ENCODE measurements around the gene SCAMP4. TPM values are rescaled to one million over a fixed set of nuclear protein-coding genes. Genes with fewer than 3 reads are reported as not detected.
A peak's percentile ranks its signal among the peaks of the same experiment; 100 is the strongest.

The SCAMP4 gene
- total and polyA plus RNA-seq, 2 experiments from 2014 or later, result 69.3 to 89.8 TPM

GRCh38 chr19:1942934-1943555 is 37.8 kb downstream of the SCAMP4 start:
- Histone ChIP-seq H2AFZ (no peak overlapping the region), H3K4me1 (ENCODE audit: insufficient read depth) (peaks cover 23% of the 10 kb centered on the region), H3K4me3 (peak overlapping the region; percentile 78), H3K27me3 (no peaks in the 10 kb centered on the region), H3K4me2 (peak overlapping the region; percentile 95), H3K36me3 (replicated peaks; ENCODE audit: insufficient read depth, low read depth) (no peaks in the 10 kb centered on the region), H3K9me2 (replicated peaks; ENCODE audit: insufficient read depth) (no peaks in the 10 kb centered on the region), H3K79me2 (peaks cover 65% of the 10 kb centered on the region), H3K9me3 (ENCODE audit: low read depth) (no peaks in the 10 kb centered on the region), H4K20me1 (ENCODE audit: insufficient read depth, poor library complexity, severe bottlenecking) (peaks cover 53% of the 10 kb centered on the region), H3K27ac (peak overlapping the region; percentile 98)
- WGBS (ENCODE audit: low lambda C conversion rate, missing lambda C conversion rate), result 43% methylated on average over 21 of the region's 21 CpGs
- DNase-seq (ENCODE audit: low spot score), result no peak
- no peak for TF ChIP-seq EZH2phosphoT487 (IDR thresholded peaks at IDR 0.05; ENCODE audit: low read depth, severe bottlenecking, unreplicated experiment)
- TF ChIP-seq, protein P1, sequence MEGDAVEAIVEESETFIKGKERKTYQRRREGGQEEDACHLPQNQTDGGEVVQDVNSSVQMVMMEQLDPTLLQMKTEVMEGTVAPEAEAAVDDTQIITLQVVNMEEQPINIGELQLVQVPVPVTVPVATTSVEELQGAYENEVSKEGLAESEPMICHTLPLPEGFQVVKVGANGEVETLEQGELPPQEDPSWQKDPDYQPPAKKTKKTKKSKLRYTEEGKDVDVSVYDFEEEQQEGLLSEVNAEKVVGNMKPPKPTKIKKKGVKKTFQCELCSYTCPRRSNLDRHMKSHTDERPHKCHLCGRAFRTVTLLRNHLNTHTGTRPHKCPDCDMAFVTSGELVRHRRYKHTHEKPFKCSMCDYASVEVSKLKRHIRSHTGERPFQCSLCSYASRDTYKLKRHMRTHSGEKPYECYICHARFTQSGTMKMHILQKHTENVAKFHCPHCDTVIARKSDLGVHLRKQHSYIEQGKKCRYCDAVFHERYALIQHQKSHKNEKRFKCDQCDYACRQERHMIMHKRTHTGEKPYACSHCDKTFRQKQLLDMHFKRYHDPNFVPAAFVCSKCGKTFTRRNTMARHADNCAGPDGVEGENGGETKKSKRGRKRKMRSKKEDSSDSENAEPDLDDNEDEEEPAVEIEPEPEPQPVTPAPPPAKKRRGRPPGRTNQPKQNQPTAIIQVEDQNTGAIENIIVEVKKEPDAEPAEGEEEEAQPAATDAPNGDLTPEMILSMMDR (IDR thresholded peaks at IDR 0.05; ENCODE audit: poor library complexity), result no peak
- TF ChIP-seq EZH2 (IDR thresholded peaks at IDR 0.05; ENCODE audit: borderline replicate concordance), result no peak

DNA sequence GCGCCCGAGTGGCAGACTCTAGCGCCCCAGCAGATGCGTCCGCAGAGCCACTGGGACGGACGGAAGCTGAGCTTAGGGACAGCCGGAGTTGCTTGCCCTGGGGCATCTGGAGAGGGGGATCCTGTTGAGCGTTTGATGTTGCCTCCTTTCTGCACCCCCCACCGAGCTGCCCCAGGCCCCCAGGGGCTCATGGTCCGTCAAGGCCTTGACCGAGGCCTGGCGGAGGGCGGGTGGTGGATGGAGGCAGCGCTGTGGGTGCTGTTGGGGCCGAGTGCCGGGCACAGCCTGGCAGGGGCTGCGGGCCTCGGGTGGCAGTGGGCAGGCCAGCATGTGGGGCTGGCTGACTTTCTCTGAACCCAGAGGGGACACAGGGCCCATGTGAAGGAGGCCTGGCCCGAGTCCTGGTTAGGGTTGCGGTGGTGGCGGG is 38.5 kb downstream of the SCAMP4 start:
- H2AFZ ChIP-seq, result no peak overlapping the region
- H3K4me1 ChIP-seq (ENCODE audit: insufficient read depth), result peaks cover 23% of the 10 kb centered on the region
- H3K79me2 ChIP-seq, result peaks cover 70% of the 10 kb centered on the region
- DNase-seq (ENCODE audit: low spot score), result no peak
- H3K4me2 ChIP-seq, result peak overlapping the region; percentile 95
- H3K36me3 ChIP-seq (replicated peaks; ENCODE audit: insufficient read depth, low read depth), result no peaks in the 10 kb centered on the region
- no peaks in the 10 kb centered on the region for H3K27me3 ChIP-seq
- 95% methylated on average over 21 of the region's 22 CpGs for WGBS (ENCODE audit: low lambda C conversion rate, missing lambda C conversion rate)
- no peaks in the 10 kb centered on the region for H3K9me2 ChIP-seq (replicated peaks; ENCODE audit: insufficient read depth)
- H3K4me3 ChIP-seq, result no peak overlapping the region
- no peaks in the 10 kb centered on the region for H3K9me3 ChIP-seq (ENCODE audit: low read depth)
- TF ChIP-seq EZH2 (IDR thresholded peaks at IDR 0.05; ENCODE audit: borderline replicate concordance) (no peak), EZH2phosphoT487 (IDR thresholded peaks at IDR 0.05; ENCODE audit: low read depth, severe bottlenecking, unreplicated experiment) (no peak)
- TF ChIP-seq, protein P1 (IDR thresholded peaks at IDR 0.05; ENCODE audit: poor library complexity), result no peak
- peaks cover 54% of the 10 kb centered on the region for H4K20me1 ChIP-seq (ENCODE audit: insufficient read depth, poor library complexity, severe bottlenecking)
- H3K27ac ChIP-seq, result no peak overlapping the region

DNA sequence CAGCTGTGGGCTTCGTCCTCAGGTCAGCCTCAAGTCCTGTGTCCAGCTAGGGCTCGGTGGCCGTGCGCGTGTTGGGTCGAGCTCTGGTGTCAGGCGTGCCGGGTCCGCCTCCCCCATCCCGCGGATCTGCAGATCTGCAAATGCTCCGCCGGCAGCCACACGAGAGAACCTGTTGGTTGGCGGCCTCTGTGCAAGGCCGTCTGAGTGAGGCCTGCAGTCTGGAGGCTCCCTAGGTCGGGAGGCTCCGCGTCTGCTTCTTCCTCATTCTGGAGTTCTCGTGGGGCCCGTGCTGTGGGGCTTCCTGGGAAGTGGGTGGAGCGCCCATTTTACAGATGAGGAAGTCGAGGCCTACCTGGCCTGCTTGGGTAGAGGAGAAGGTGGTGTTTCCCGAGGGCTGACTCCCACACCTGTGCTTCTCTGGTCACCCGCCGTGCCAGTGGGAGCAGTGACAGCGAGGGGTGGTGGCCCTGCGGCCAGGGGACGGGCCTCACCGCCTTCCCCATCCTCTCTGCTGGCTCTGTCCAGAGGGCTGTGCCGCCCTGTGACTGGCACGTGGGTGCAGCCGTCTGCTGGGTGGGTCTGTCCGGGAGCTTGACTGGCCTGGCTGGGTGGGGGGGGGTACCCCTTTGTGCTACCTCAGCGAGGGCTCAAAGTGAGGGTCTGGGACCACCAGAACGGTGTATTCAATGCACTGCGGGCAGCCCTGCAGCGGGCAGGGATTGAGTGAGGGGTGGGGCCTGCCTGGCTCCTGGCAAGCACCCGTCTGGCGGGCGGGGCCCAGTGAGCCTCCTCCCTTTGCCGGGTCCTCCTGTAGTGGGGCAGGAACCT is 39.1 kb downstream of the SCAMP4 start:
- Histone ChIP-seq H3K4me2 (no peak overlapping the region), H2AFZ (no peak overlapping the region), H3K9me3 (ENCODE audit: low read depth) (no peaks in the 10 kb centered on the region), H3K36me3 (replicated peaks; ENCODE audit: insufficient read depth, low read depth) (no peaks in the 10 kb centered on the region), H3K9me2 (replicated peaks; ENCODE audit: insufficient read depth) (no peaks in the 10 kb centered on the region), H3K27me3 (no peaks in the 10 kb centered on the region), H3K27ac (no peak overlapping the region), H3K4me3 (no peak overlapping the region), H4K20me1 (ENCODE audit: insufficient read depth, poor library complexity, severe bottlenecking) (peaks cover 55% of the 10 kb centered on the region), H3K79me2 (peaks cover 76% of the 10 kb centered on the region), H3K4me1 (ENCODE audit: insufficient read depth) (peaks cover 22% of the 10 kb centered on the region)
- 91% methylated on average over 34 of the region's 42 CpGs for WGBS (ENCODE audit: low lambda C conversion rate, missing lambda C conversion rate)
- TF ChIP-seq EZH2phosphoT487 (IDR thresholded peaks at IDR 0.05; ENCODE audit: low read depth, severe bottlenecking, unreplicated experiment), result no peak
- TF ChIP-seq, protein P1 (IDR thresholded peaks at IDR 0.05; ENCODE audit: poor library complexity), result no peak
- TF ChIP-seq EZH2 (IDR thresholded peaks at IDR 0.05; ENCODE audit: borderline replicate concordance), result no peak
- DNase-seq (ENCODE audit: low spot score), result no peak

All from hepatocyte (in vitro differentiated cells).